ENCODE measurements around the gene INSL3.

GRCh38 chr19:17840019-17840418, 18.7 kb upstream of the INSL3 start:
- TF ChIP-seq, protein P1, sequence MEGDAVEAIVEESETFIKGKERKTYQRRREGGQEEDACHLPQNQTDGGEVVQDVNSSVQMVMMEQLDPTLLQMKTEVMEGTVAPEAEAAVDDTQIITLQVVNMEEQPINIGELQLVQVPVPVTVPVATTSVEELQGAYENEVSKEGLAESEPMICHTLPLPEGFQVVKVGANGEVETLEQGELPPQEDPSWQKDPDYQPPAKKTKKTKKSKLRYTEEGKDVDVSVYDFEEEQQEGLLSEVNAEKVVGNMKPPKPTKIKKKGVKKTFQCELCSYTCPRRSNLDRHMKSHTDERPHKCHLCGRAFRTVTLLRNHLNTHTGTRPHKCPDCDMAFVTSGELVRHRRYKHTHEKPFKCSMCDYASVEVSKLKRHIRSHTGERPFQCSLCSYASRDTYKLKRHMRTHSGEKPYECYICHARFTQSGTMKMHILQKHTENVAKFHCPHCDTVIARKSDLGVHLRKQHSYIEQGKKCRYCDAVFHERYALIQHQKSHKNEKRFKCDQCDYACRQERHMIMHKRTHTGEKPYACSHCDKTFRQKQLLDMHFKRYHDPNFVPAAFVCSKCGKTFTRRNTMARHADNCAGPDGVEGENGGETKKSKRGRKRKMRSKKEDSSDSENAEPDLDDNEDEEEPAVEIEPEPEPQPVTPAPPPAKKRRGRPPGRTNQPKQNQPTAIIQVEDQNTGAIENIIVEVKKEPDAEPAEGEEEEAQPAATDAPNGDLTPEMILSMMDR (IDR thresholded peaks at IDR 0.05; ENCODE audit: low read depth, low read length) = no peak
- no peak for TF ChIP-seq POLR2A (IDR thresholded peaks at IDR 0.05; ENCODE audit: extremely low read depth, insufficient read length)
